Hepatocyte (in vitro differentiated cells): ENCODE data around the gene FMN1.

Experiments
- CTCF ChIP-seq: fragments of 200-600 bp; sonication (generic); IDR thresholded peaks from 2 replicates; pipeline ENCODE4 v1.5.1; 2016; ENCODE audit warnings: antibody characterized with exemption, mild to moderate bottlenecking; ENCODE audit not compliant: poor library complexity
- EZH2 ChIP-seq: fragments of 200-600 bp; sonication (generic); IDR thresholded peaks from 2 replicates; pipeline ENCODE4 v1.6.1; 2016; ENCODE audit warnings: antibody characterized with exemption, mild to moderate bottlenecking, borderline replicate concordance

- TF ChIP-seq CTCF (no peak), EZH2 (no peak)
Measured at GRCh38 chr15:32942401-32942841, 252.1 kb downstream of the FMN1 start.
